Effector memory CD4-positive, alpha-beta T cell (primary cell): ENCODE data around the gene IFRD1.
A peak's percentile ranks its signal among the peaks of the same experiment; 100 is the strongest.

Experiments
- DNase-seq, 3 donors: peaks; one replicate each; pipeline ENCODE4 v3.0.0-alpha.2; 2020
- H3K27ac ChIP-seq: 2 replicates; pipeline ENCODE4 v1.7.0; 2013; ENCODE audit warnings: mild to moderate bottlenecking, low read length, moderate library complexity; ENCODE audit not compliant: insufficient read depth, poor library complexity, severe bottlenecking
- H3K27me3 ChIP-seq: replicated peaks from 2 replicates; pipeline ENCODE4 v1.7.0; 2013; ENCODE audit warnings: mild to moderate bottlenecking, low read length; ENCODE audit not compliant: insufficient read depth, control insufficient read depth, poor library complexity, severe bottlenecking
- H3K36me3 ChIP-seq: 2 replicates; pipeline ENCODE4 v1.7.0; 2013; ENCODE audit warnings: mild to moderate bottlenecking, low read length, moderate library complexity; ENCODE audit not compliant: control insufficient read depth, insufficient read depth
- H3K4me1 ChIP-seq: 2 replicates; pipeline ENCODE4 v1.7.0; 2013; ENCODE audit warnings: low read length, mild to moderate bottlenecking; ENCODE audit not compliant: control insufficient read depth, insufficient read depth, poor library complexity, severe bottlenecking
- H3K4me3 ChIP-seq: 2 replicates; pipeline ENCODE4 v1.7.0; 2013; ENCODE audit warnings: low read length, low read depth, mild to moderate bottlenecking; ENCODE audit not compliant: insufficient read depth, poor library complexity, severe bottlenecking
- H3K9me3 ChIP-seq: 2 replicates; pipeline ENCODE4 v1.7.0; 2013; ENCODE audit warnings: mild to moderate bottlenecking, low read length, moderate library complexity; ENCODE audit not compliant: control insufficient read depth

Gene IFRD1

GRCh38 chr7:112439476-112439875 lies 10.8 kb upstream of the IFRD1 start:
- Histone ChIP-seq H3K36me3 (no peaks in the 10 kb centered on the region), H3K4me1 (no peaks in the 10 kb centered on the region), H3K27me3 (no peaks in the 10 kb centered on the region), H3K9me3 (no peaks in the 10 kb centered on the region), H3K27ac (no peak overlapping the region), H3K4me3 (no peak overlapping the region)
- no peak for DNase-seq

- no peaks in the 10 kb centered on the region for H3K9me3 ChIP-seq
- H3K4me3 ChIP-seq: no peak overlapping the region
- H3K36me3 ChIP-seq: no peaks in the 10 kb centered on the region
- H3K4me1 ChIP-seq: no peaks in the 10 kb centered on the region
- DNase-seq: no peak
- no peak overlapping the region for H3K27ac ChIP-seq
- no peaks in the 10 kb centered on the region for H3K27me3 ChIP-seq
Observed at GRCh38 chr7:112442210-112442609, 8.1 kb upstream of the IFRD1 start.

- H3K4me1 ChIP-seq: no peaks in the 10 kb centered on the region
Observed at GRCh38 chr7:112444505-112444904, 5.8 kb upstream of the IFRD1 start.

GRCh38 chr7:112446431-112446830 lies 3.8 kb upstream of the IFRD1 start:
- H3K9me3 ChIP-seq: no peaks in the 10 kb centered on the region
- DNase-seq: no peak
- peaks cover 2% of the 10 kb centered on the region for H3K4me1 ChIP-seq
- H3K4me3 ChIP-seq: no peak overlapping the region
- no peaks in the 10 kb centered on the region for H3K36me3 ChIP-seq
- no peak overlapping the region for H3K27ac ChIP-seq
- no peaks in the 10 kb centered on the region for H3K27me3 ChIP-seq

More at GRCh38 chr7:112444505-112444904, 5.8 kb upstream of the IFRD1 start:
- DNase-seq: no peak
- no peaks in the 10 kb centered on the region for H3K27me3 ChIP-seq
- no peak overlapping the region for H3K4me3 ChIP-seq
- no peaks in the 10 kb centered on the region for H3K36me3 ChIP-seq
- H3K9me3 ChIP-seq: no peaks in the 10 kb centered on the region
- no peak overlapping the region for H3K27ac ChIP-seq

- peaks cover 9% of the 10 kb centered on the region for H3K4me1 ChIP-seq
- H3K27ac ChIP-seq: no peak overlapping the region
Observed at GRCh38 chr7:112447406-112447805, 2.9 kb upstream of the IFRD1 start.

GRCh38 chr7:112448381-112448780 lies 1.9 kb upstream of the IFRD1 start:
- Histone ChIP-seq H3K27ac (no peak overlapping the region), H3K27me3 (no peaks in the 10 kb centered on the region), H3K4me1 (peaks cover 9% of the 10 kb centered on the region), H3K9me3 (no peaks in the 10 kb centered on the region), H3K4me3 (no peak overlapping the region), H3K36me3 (no peaks in the 10 kb centered on the region)
- no peak for DNase-seq

More at GRCh38 chr7:112447406-112447805, 2.9 kb upstream of the IFRD1 start:
- no peaks in the 10 kb centered on the region for H3K36me3 ChIP-seq
- no peak for DNase-seq
- no peaks in the 10 kb centered on the region for H3K9me3 ChIP-seq
- H3K27me3 ChIP-seq: no peaks in the 10 kb centered on the region
- H3K4me3 ChIP-seq: no peak overlapping the region

GRCh38 chr7:112448891-112449290 lies 1.4 kb upstream of the IFRD1 start:
- H3K4me1 ChIP-seq: peaks cover 9% of the 10 kb centered on the region
- no peaks in the 10 kb centered on the region for H3K9me3 ChIP-seq
- H3K27me3 ChIP-seq: no peaks in the 10 kb centered on the region
- H3K4me3 ChIP-seq: no peak overlapping the region
- DNase-seq: no peak
- H3K36me3 ChIP-seq: no peaks in the 10 kb centered on the region
- no peak overlapping the region for H3K27ac ChIP-seq

GRCh38 chr7:112449353-112449752 lies 907 bp upstream of the IFRD1 start:
- peak overlapping the region; percentile 98 for H3K4me3 ChIP-seq
- no peaks in the 10 kb centered on the region for H3K36me3 ChIP-seq
- H3K27me3 ChIP-seq: no peaks in the 10 kb centered on the region
- peak overlapping the region; percentile 99 for H3K27ac ChIP-seq
- DNase-seq: peak in 2 of 3 donors; percentile 23 to 32
- H3K4me1 ChIP-seq: peaks cover 9% of the 10 kb centered on the region
- no peaks in the 10 kb centered on the region for H3K9me3 ChIP-seq

- DNase-seq: peak; percentile 66 to 79 (median 76)
- peak overlapping the region; percentile 99 for H3K27ac ChIP-seq
- no peaks in the 10 kb centered on the region for H3K9me3 ChIP-seq
- peak overlapping the region; percentile 98 for H3K4me3 ChIP-seq
- H3K27me3 ChIP-seq: no peaks in the 10 kb centered on the region
- H3K4me1 ChIP-seq: peaks cover 9% of the 10 kb centered on the region
- H3K36me3 ChIP-seq: peaks cover 5% of the 10 kb centered on the region
Observed at GRCh38 chr7:112450807-112451761, 824 bp downstream of the IFRD1 start.

- Histone ChIP-seq H3K4me1 (peaks cover 9% of the 10 kb centered on the region), H3K36me3 (peaks cover 17% of the 10 kb centered on the region), H3K4me3 (peak overlapping the region; percentile 98), H3K9me3 (no peaks in the 10 kb centered on the region), H3K27me3 (no peaks in the 10 kb centered on the region), H3K27ac (no peak overlapping the region)
- no peak for DNase-seq
Observed at GRCh38 chr7:112452102-112452888, 2.0 kb downstream of the IFRD1 start.
